NCI-H748 treated with DMSO at 0.1 percent for 48 hours (cell line): ENCODE measurements around the gene JPH3.

ENCODE experiments used
- DNase-seq: peaks from one replicate; lab custom pipeline; 2025; lab: John Stamatoyannopoulos, UW

Gene JPH3

DNA sequence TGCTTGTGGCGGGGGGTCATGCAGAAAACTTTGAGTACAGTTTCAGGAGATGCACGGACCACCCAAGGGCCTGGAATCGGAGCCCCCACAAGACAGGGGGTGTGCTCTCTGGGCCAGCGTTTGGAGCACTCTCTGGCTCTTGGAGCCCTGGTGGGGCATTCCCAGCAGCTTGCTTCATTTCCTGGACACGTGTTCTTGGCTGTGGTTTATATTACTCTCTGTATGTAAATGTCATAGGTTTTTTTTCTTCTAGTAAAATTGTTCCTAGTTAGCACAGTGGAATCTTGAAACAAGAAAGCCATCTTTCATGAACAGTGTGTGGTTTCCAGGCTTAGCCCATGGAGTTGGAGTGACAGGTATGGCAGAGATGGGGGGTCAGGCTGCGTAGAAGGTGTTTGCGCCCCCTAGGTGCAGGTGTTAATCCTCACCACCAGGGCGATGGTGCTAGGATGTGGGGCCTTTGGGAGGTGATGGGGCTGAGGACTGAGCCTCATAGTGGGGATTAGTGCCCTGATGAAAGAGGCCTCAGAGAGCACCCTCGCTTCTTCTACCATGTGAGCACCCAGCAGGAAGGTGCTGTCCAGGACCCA is 79.8 kb downstream of the JPH3 start:
- DNase-seq, result no peak

DNA sequence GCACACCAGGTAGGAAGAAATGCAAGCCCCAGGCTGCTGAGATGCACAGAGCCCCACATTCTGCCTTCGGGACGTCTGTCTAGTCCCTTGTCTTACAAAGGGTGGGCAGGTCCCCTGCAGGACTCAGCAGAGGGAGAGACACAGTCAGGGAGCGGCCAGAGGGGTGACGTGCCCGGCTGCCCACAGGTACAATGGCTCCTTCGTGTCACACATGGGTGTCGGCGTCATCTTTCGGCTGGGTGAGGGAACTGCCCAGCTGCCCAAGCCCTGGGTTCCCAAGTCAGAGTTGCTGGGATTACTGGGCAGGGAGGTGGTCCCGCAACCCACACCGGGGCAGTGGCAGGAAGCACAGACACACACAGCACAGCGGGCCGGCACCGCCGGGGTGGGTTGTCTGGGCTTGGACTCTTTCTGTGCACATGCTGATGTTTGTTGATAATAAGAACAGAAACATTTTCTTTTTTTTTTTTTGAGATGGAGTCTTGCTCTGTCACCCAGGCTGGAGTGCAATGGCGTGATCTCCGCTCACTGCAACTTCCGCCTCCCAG is 80.6 kb downstream of the JPH3 start:
- no peak for DNase-seq

DNA sequence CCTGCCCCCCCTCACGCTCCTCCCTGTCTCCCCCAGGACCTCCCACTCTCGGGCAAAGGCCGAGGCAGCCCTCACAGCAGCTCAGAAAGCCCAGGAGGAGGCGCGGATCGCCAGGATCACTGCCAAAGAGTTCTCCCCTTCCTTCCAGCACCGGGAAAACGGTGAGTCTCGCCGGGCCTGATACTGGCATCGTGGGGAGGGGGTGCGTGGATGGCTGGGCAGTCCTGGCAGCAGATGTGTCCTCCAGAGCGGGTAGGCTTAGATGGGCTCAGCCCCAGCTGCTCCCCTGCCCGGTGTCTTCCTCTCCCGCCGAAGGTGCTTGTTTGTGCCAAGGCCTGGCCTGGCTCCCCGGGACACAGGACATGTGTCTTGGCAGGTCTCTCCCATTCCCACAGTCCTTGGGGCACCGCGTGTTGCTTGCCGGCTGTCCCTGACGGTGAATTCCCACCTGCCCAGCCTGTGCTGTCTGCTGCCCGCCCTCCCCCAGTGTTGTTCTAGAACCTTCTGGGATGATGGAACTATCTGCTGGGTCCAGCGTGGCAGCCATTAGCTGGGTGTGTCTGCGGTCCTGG is 81.9 kb downstream of the JPH3 start:
- DNase-seq, result no peak

DNA sequence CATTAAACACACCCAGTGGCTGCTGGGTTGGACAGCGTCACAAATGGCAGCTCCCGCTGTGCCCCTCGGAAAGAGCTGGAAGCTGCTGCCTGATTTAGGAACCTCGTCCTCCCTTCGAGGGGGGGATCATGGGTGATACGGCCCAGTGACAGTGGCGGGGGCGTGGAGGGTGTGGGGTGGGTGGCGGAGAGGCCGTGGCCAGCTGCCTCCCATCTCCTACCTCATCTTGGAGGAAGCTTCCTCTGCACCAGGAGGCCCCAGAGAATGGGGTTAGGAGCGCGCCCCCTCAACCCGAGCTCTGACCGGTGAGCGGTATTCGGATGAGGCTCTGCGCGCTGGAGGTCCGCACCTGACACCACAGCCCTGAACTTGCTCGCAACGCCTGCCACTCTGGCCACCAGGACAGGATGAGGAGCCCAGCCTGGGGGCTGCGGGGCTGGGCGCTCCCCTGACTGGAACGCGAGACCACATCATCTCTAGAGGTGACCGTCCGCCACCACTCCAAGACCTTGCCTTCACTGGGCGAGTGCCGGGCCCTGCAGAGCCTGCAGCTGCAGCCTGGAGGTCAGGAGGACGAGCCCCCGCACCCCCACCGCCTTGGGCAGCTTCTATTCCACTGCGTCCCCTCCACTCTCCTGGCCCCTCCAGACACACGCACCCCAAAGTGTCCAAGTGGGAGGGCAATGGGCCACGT is 82.5 kb downstream of the JPH3 start:
- DNase-seq, result no peak

DNA sequence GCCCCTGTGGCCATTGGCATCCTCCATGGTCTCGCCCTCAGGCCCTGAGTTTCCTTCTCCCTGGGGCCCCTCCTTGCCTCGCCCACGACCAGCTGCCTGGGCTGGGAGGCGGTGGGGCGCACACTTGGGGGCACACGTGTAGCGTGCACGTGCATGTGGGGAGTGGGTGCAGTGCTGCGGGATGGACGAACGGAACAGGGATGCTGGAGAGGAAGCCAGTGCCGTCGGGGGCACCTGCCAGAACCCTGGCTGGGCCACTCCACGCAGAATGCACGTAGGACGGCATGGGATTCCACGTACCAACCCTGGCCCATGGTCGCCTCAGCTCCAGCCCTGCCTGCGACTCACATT is 83.1 kb downstream of the JPH3 start:
- no peak for DNase-seq

DNA sequence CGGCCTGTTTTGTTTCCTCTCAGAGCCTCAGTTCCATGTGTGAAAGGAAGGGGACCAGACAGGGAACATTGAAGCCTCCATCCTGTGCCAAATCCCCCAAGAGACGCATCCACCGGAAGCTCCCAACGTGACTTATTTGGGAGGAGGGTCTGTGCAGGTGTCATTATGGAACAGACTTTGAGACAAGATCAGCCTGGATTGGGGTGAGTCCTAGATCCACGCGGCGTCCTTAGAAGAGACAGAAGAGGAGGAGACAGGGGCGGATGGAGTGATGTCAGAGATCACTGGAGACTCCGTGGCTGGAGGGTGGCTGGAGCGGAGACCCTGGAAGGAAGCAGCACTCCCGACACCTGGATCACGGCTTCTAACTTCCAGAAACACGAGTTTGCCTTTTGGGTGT is 83.5 kb downstream of the JPH3 start:
- DNase-seq, result no peak

DNA sequence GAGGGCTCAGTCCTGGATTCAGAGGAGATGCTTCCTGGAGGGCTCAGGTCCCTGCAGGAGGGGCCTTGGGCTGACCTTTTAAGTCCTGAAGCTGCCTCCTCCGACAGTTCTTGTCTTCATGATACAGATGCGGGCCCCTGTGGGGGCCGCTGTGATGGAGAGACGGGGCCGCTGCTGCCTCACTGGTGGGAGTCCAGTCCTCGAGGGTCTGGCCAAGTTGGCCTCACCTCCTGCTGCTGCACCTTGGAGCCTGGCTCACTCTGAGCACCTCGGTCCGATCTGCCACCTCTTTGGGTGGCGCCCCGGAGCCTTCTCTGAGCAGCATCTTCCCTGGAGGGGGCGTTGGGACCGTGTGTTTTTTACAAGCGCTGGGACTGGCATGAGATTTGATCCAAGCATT is 84.4 kb downstream of the JPH3 start:
- DNase-seq, result no peak

DNA sequence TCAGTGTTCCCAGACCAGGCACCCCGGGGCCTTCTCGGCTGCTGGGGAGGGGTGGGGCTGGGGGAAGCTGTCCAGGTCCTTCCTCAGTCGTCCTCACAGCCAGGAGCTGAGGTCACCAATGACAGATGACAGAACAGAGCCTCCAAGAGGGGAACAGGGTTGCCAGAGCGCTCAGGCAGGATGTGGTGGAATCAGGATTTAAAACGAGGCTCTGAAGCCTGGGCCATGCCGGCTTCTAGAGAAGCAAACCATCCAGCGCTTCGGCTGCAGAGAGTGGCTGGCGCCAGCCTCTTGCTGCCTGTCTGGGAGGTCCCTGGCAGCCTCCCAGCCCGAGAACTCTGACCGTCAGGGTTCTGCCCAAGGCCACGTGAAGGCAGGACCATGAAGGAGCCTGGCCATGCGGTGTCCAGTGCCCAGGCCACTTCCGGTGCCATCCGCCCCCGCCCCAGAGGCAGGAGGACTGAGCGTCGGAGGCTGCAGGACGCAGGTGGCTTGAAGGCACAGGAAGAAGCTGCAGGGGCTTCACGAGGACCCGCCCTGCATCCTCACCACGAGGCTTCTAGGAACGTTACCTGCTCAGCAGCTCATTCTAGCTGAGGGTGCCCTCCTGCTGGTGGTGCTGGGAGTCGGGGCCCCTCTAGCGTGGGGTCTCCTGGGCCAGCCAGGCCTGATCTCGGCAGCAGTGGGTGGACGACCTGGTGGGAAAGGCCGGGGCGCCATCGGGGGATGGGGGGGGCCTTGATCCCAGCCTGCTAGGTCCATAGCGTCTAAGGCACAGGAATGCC is 85.0 kb downstream of the JPH3 start:
- no peak for DNase-seq

DNA sequence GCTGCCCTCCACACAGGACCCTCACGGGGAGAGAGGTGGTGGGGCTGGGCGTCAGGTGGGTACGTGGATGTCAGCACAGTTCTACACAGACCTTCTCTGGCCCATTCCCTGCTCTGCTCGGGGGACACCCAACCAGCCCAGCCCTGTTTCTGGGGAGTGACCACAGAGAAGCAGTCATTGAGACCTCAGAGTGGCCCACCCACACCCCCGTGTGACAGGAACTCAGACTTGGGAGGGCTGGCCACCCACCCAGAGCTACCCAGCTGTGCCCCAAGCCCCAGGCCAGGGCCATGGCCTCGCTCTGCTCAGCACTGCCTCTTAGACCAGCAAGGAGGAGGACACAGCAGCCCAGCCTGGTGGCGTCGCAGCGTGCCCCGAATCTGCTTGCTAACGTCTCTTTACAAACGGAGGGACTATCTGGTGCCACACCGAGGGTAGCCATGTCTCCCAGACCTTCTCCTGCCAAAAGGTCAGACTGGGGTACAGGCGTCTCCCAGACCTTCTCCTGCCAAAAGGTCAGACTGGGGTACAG is 85.8 kb downstream of the JPH3 start:
- no peak for DNase-seq

DNA sequence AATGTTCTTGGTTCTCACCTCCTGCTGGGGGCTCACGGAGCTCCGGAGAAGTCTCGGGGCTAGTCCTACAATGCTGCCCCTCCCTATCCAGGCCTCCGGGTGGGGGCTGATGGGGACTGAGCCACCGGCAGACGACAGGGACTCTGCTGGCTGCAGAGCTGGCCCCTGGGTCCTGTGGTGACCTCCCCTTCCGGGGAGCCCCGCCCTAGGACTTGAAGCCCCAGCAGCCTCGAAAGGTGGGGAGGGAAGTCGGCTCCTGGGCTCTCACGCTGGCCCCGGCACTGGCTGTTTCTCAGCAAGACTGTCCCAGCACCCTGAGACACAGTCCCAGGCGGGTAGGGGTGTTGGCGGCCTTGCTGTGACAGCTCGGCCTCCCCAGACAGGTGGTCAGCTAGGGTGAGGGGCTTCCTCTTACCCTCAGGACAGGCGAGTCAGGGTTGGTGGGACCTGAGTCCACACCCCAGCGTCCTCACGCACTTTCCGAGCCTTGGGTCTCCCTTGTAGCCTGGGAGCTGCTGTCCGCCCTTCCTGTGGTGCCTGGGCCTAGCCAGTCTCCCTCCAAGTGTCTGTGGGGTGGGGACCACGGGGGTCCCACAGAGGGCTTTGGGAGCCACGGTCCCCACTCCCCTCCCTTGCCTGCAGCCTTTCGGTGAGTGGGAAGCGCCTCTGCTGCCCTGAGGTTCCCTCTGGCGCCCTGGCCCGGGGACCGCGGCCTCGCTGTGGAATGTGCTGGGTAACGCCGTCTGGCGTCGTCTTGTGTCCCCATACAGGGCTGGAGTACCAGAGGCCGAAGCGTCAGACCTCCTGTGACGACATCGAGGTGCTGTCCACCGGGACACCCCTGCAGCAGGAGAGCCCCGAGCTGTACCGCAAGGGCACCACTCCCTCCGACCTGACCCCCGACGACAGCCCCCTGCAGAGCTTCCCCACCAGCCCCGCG is 86.8 kb downstream of the JPH3 start:
- no peak for DNase-seq

DNA sequence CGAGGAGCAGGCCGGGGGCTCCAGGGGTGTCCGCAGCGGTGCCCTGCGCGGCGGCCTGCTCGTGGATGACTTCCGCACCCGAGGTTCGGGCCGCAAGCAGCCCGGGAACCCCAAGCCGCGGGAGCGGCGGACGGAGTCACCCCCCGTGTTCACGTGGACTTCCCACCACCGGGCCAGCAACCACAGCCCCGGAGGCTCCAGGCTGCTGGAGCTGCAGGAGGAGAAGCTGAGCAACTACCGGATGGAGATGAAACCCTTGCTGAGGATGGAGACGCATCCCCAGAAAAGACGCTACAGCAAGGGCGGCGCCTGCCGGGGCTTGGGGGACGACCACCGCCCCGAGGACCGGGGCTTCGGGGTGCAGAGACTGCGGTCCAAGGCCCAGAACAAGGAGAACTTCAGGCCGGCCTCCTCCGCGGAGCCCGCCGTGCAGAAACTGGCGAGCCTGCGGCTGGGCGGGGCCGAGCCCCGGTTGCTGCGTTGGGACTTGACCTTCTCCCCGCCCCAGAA is 87.7 kb downstream of the JPH3 start:
- no peak for DNase-seq

DNA sequence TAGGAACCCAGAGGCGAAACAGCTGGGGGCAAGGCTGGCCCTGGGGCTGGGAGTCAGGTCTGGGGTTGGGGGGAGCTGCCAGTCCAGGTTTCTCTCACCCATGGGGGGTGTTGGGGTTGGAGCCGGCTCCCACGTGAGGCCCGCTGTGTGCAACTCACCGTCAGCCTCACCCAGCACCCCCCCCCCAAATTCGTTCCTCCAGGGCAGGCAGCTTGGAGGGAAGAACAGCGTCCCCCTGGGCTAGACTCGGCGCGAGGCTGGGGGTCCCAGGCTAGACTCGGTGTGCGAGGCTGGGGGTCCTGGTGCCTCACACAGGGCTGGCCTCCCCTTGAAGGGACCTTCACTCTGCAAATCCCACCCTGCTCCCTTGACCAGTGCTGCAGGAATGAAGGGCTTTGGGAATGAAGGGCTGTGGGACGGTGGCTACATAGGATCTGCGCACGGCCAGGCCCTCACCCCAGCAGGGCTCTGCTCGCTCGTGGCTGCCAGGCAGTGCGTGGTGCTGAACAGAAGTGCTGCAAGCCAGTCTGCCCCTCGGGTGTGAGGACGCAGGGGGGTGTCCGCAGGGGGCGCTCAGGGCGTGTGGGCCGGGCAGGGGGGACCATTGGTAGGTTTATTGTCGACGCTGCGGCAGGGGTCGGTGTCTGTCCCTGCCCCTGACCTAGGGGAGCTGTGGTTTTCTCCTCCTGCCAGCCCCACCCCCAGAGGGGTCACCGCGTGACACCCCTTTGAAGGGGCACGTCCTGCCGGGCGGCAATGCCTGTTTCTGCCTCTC is 88.8 kb downstream of the JPH3 start:
- no peak for DNase-seq

DNA sequence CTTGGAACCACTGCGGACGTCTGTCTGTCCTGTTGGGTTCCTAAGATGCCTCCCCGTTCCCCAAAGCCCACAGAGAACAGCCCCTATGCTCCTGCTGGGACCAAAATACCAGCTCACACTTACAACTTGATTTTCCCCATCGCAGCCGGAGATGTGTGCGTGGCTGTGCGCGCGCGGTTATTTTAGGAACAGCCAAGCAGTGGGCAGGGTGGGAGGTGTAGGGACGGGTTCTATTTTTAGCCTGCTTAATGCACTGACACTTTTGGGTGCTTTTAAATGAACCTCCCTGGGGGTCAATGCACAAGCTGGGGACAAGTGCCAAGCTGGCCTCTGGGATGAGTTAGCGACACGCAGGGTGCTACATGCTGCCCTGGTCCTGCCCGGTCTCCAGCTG is 89.4 kb downstream of the JPH3 start:
- no peak for DNase-seq

DNA sequence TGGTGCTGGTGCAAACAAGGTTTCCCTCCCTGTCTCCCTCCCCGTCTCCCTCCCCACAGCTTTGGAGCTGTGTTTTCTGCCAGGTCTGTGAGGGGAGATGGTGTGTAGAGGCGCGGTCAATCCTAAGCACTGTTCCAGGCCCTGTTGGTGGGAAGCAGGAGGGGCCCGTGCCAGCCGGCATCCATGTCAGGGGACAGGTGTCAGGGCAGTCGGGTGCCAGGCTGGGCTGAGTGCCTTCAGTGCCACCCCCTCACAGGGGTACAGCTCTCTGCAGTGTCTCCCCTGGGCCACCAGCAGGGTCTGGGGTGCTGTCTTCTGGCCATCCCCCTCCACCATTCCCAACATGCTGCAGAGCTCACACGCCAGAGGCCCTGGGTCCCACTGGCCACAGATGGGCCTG is 89.9 kb downstream of the JPH3 start:
- DNase-seq, result no peak

DNA sequence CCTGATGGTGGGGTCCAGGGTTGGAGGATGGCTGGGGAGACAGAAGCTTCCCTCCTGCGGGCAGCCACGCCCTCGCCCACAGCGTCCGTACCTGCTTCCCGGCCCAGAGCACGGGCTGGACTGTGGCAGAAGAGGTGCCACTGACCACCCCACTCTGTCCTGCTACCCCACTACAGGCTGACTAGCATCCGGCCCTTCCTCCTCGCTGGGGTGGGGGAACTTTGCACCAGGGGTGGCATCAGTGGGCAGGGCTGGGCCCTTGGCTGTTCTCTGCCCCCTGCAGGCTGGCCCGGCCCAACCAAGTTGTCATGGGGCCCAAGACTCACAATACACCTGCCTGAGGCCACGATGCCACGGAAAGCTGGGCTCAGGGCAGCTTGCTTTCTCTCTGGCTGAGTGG is 90.4 kb downstream of the JPH3 start:
- no peak for DNase-seq

DNA sequence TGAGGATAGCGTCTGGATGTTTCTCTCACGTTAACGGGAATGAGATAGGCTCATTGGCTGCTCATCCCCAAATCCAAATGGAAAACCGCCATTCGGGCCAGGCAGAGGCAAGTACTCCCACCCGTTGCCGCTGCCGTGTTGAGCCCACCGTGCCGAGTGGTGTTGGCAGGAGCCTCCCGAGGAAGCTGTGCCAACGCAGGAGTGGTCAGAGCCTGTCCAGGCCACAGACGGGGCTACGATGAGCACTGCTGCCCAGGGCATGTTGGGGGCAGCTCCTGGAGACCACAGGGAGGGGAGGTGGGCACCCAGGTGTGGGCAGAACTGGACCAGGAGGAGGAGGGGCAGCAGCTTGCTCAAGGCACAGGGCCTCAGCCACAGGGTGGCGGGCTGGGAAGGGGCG is 91.5 kb downstream of the JPH3 start:
- no peak for DNase-seq

DNA sequence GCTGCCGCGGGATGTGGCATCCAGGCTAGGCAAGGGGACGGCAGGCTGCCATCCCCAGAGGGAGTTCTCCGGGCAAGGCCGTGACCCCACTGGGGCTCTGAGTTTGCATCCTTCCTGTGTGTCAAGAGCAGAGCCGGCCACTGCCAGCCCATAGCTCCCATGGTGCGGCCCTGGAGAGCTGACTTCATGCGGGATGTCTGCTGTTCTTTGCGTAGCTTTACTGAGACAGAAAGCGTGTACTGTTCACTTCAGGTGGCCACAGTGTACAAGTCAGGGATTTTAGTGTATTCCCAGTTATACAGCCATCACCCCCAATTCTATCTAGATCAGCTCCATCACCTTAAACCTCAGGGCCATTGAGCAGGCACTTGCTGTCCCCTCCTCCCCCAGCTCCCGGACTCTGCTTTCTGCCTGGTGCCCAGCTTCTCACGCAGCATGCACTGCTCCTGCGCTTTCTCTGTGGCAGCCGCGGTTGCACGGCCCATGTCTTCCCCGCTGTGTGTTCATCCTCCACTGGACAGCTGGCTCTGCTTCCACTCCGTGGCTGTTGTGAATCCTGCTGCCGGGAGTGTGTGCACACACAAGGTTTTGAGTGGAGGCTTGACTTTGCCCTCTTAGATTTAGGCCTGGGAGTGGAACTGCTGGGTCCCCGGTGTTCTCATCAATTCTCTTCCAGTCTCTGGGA is 92.3 kb downstream of the JPH3 start:
- no peak for DNase-seq

DNA sequence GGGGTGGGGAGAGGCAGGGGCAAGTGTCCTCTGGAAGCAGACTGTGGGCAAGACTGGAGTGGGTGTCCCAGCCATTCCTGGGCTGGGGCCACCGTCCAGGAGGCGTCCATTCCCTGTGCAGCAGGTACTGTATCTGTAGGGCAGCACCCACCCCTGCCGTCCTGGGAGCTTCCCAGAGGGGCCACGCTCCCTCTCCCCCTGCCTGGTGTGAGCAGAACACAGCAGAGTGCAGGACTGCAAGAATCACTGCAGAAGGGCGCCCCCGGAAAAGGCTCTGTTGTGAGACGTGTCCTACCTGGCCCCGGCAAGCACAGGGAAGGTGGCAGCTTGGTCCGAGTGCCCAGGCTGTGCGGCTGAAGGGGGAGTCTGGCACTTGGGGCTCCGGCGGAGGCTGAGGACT is 93.2 kb downstream of the JPH3 start:
- DNase-seq, result no peak

DNA sequence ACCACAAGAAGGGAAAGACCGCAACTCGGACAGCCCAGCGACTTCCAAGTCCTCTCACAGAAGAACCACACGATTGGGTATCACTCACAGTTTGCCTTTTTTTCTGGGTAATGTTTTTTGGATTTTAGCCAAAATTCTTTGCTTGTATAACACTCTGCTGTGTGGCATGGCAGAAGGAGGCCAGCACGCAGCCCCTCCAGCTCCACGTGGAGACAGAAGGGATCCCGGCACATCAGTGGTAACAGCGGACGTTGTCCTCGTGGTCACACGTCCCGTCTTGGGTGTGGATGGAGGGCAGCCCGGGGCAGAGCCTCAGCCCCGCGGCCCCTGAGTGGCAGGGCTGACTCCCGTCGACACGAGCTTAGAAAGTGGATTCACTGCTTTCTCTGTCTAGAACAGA is 94.4 kb downstream of the JPH3 start:
- no peak for DNase-seq

DNA sequence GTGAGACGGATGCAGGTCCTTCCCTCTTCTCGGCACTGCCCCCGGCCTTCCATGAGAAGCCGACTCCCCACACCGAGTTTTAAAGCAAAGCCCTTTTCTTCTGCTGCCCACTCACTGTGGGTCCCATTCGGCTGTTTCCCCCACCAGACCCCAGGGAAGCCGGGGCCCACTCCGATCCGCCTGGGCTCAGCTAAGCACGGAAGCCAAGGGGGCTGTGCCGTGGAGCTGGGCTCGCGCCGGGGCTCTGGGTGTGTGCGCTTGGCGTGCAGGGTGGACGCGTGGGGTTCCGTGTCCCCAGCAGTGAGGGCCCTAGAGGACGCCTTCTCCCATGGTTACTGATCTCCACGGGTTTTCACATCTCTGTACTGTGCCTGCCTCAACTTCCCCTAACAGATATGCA is 94.9 kb downstream of the JPH3 start:
- no peak for DNase-seq
